ENCODE data around the gene TSPAN6. TPM values are rescaled to one million over a fixed set of nuclear protein-coding genes. Genes with fewer than 3 reads are reported as not detected.

The TSPAN6 gene
- total and polyA plus RNA-seq, 9 of the 15 experiments (the other 6 are each of a cell fraction or from before 2014, with no cell fraction given) = 0.04 to 0.68 (median 0.11) TPM; not detected in 6

DNA sequence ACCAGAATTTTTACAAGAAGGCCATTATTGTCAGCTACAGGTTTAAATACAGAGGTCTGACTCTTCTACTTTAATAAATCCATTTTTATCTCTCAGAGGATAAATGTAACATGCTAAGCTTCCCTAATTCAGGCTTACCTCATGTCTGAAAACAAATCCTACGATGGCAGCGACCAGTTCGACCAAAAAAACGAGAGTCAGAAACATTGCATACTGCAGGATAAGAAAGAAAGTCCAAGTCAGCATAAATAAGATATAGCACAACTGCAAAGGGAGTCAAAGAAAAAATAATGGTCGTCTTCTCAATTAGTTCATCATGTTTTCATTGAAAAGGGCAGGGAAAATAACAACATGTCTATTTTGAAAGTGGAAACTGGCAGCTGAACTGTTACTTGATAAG lies 1.6 kb downstream of the TSPAN6 start:
- H3K9me3 ChIP-seq (replicated peaks; ENCODE audit: control insufficient read depth, insufficient read depth, low read depth, low read length) = no peaks in the 10 kb centered on the region
- 0% methylated on average over 5 of the region's 5 CpGs for WGBS (ENCODE audit: insufficient coverage, low coverage, missing lambda C conversion rate)
- in situ Hi-C loops (cut with MboI) = no loop called here
- ChIA-PET POLR2A (no interaction called here), CTCF (ENCODE audit: low intra/inter-chr PET ratio) (no interaction called here)
- no peaks in the 10 kb centered on the region; a peak in 2 of 5 replicates for H3K4me1 ChIP-seq (replicated peaks in 1 of 2; ENCODE audit: control insufficient read depth in 2 of 2, insufficient read depth in 2 of 2, low read length in 2 of 2)
- no peak overlapping the region for H3K4me3 ChIP-seq
- H2AFZ ChIP-seq (ENCODE audit: low read depth, low read length) = no peak overlapping the region
- H3K9me1 ChIP-seq (ENCODE audit: control insufficient read depth, insufficient read depth, low read length) = no peaks in the 10 kb centered on the region
- DNase-seq (ENCODE audit: extremely low read depth in 1 of 4, low spot score in 3 of 4) (no peak), FAIRE-seq (no peak), ATAC-seq (no peak)
- no peak overlapping the region for H3K9ac ChIP-seq (ENCODE audit: insufficient read depth in 1 of 2, low read depth in 2 of 2, low read length in 2 of 2)
- H3K27ac ChIP-seq (ENCODE audit: extremely low read depth, low read depth, low read length) = no peak overlapping the region
- no peaks in the 10 kb centered on the region for H3K79me2 ChIP-seq (ENCODE audit: control insufficient read depth, insufficient read depth, low read length)
- TF ChIP-seq ZNF316 (IDR thresholded peaks at IDR 0.05) (peak; percentile 64), PYGO2 (tag; IDR thresholded peaks at IDR 0.05) (no peak), C11orf30 (IDR thresholded peaks at IDR 0.05; ENCODE audit: low read depth) (peak; percentile 28; the same call in 1 of the 2 replicates), MAFG (tag; conservative IDR thresholded peaks at IDR 0.05) (peak; percentile 44; the same call in 1 of the 2 replicates)
- no peaks in the 10 kb centered on the region for H3K36me3 ChIP-seq (ENCODE audit: control insufficient read depth, insufficient read depth, low read length)
- no peak overlapping the region for H3K4me2 ChIP-seq (ENCODE audit: insufficient read depth, low read length)
- intact Hi-C loops (cut with micrococcal nuclease) = no loop called here
- BruUV-seq (replicated peaks) = no TSS peak
- H3K27me3 ChIP-seq (ENCODE audit: control insufficient read depth in 2 of 2, insufficient read depth in 2 of 2, low read length in 2 of 2) = no peaks in the 10 kb centered on the region; a peak in 1 of 5 replicates
- H4K20me1 ChIP-seq (replicated peaks; ENCODE audit: control insufficient read depth, insufficient read depth, low read length) = no peaks in the 10 kb centered on the region

DNA sequence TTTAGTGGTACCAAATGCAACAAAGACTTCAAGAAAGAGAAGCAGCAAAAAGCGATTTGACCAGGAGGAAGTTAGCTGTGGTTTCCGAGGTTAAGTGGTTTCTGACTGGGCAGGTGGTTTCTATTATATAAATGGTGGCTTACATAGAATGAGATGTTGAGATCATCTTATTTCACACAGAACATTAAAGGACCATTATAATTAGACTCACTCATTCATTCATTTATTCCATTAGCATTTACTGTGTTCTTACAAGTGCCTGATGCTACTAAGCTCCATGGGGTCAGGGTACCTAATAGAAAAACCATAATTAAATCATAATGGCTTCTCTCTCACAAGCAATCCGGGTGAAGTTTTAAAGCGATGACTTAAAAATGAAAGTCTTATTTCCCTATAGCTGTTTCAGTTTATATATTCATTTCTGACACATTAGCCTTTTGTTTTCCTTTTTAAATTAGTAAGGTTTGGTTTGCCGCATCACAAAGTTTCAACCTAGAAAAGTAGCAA lies 10.6 kb downstream of the TSPAN6 start:
- no peaks in the 10 kb centered on the region for H3K9me3 ChIP-seq (replicated peaks; ENCODE audit: control insufficient read depth, insufficient read depth, low read depth, low read length)
- FAIRE-seq (no peak), ATAC-seq (no peak), DNase-seq (ENCODE audit: extremely low read depth in 1 of 4, low spot score in 3 of 4) (no peak)
- H3K4me1 ChIP-seq (replicated peaks in 1 of 2; ENCODE audit: control insufficient read depth in 2 of 2, insufficient read depth in 2 of 2, low read length in 2 of 2) = no peaks in the 10 kb centered on the region
- H3K27me3 ChIP-seq (ENCODE audit: control insufficient read depth in 2 of 2, insufficient read depth in 2 of 2, low read length in 2 of 2) = no peaks in the 10 kb centered on the region
- H3K9me1 ChIP-seq (ENCODE audit: control insufficient read depth, insufficient read depth, low read length) = no peaks in the 10 kb centered on the region
- intact Hi-C loops (cut with micrococcal nuclease) = no loop called here
- BruUV-seq (replicated peaks) = no TSS peak
- H3K27ac ChIP-seq (ENCODE audit: extremely low read depth, low read depth, low read length) = no peak overlapping the region
- no peak overlapping the region for H3K4me3 ChIP-seq
- H3K36me3 ChIP-seq (ENCODE audit: control insufficient read depth, insufficient read depth, low read length) = no peaks in the 10 kb centered on the region
- H2AFZ ChIP-seq (ENCODE audit: low read depth, low read length) = no peak overlapping the region
- CTCF ChIA-PET (ENCODE audit: low intra/inter-chr PET ratio) = no interaction called here
- 0% methylated on average over 5 of the region's 5 CpGs for WGBS (ENCODE audit: insufficient coverage, low coverage, missing lambda C conversion rate)
- no peaks in the 10 kb centered on the region for H3K79me2 ChIP-seq (ENCODE audit: control insufficient read depth, insufficient read depth, low read length)
- POLR2A ChIA-PET = no interaction called here
- H3K4me2 ChIP-seq (ENCODE audit: insufficient read depth, low read length) = no peak overlapping the region
- in situ Hi-C loops (cut with MboI) = no loop called here
- no peak overlapping the region for H3K9ac ChIP-seq (ENCODE audit: insufficient read depth in 1 of 2, low read depth in 2 of 2, low read length in 2 of 2)
- no peaks in the 10 kb centered on the region for H4K20me1 ChIP-seq (replicated peaks; ENCODE audit: control insufficient read depth, insufficient read depth, low read length)
- TF ChIP-seq ZBTB17 (CRISPR knock-in tag; IDR thresholded peaks at IDR 0.05) (no peak), ZNF780A (CRISPR knock-in tag; IDR thresholded peaks at IDR 0.05) (no peak), SMARCA5 (IDR thresholded peaks at IDR 0.05) (no peak), POLR2G (IDR thresholded peaks at IDR 0.05; ENCODE audit: low read depth, low read length) (no peak), ZNF785 (CRISPR knock-in tag; IDR thresholded peaks at IDR 0.05) (no peak), HOXB6 (CRISPR knock-in tag; IDR thresholded peaks at IDR 0.05; ENCODE audit: borderline replicate concordance) (no peak), MAFF (IDR thresholded peaks at IDR 0.05; ENCODE audit: low read length) (no peak), ZFP36 (IDR thresholded peaks at IDR 0.05; ENCODE audit: low read depth, low read length, partially characterized antibody) (no peak), ZNF134 (CRISPR knock-in tag; conservative IDR thresholded peaks at IDR 0.05) (no peak), LEF1 (IDR thresholded peaks at IDR 0.05) (no peak), ZNF253 (CRISPR knock-in tag; conservative IDR thresholded peaks at IDR 0.05) (no peak)
- TF ChIP-seq, protein P1, sequence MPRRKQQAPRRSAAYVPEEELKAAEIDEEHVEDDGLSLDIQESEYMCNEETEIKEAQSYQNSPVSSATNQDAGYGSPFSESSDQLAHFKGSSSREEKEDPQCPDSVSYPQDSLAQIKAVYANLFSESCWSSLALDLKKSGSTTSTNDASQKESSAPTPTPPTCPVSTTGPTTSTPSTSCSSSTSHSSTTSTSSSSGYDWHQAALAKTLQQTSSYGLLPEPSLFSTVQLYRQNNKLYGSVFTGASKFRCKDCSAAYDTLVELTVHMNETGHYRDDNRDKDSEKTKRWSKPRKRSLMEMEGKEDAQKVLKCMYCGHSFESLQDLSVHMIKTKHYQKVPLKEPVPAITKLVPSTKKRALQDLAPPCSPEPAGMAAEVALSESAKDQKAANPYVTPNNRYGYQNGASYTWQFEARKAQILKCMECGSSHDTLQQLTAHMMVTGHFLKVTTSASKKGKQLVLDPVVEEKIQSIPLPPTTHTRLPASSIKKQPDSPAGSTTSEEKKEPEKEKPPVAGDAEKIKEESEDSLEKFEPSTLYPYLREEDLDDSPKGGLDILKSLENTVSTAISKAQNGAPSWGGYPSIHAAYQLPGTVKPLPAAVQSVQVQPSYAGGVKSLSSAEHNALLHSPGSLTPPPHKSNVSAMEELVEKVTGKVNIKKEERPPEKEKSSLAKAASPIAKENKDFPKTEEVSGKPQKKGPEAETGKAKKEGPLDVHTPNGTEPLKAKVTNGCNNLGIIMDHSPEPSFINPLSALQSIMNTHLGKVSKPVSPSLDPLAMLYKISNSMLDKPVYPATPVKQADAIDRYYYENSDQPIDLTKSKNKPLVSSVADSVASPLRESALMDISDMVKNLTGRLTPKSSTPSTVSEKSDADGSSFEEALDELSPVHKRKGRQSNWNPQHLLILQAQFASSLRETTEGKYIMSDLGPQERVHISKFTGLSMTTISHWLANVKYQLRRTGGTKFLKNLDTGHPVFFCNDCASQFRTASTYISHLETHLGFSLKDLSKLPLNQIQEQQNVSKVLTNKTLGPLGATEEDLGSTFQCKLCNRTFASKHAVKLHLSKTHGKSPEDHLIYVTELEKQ (CRISPR knock-in tag; IDR thresholded peaks at IDR 0.05) = no peak
